OCI-LY1 (cell line): ENCODE measurements around the gene PIGX.

Experiments used
- EZH2 ChIP-seq: fragments of 200-600 bp; sonication (generic), shearing (Covaris generic); IDR thresholded peaks from 2 replicates; pipeline ENCODE4 v1.8.0; 2017; ENCODE audit warnings: borderline replicate concordance, mixed run types, mild to moderate bottlenecking, antibody characterized with exemption, low read length, moderate library complexity, mixed read lengths
- TF ChIP-seq, protein P1 (sequence below): fragments of 200-600 bp; sonication (generic), shearing (Covaris generic); IDR thresholded peaks from 2 replicates; pipeline ENCODE4 v1.5.1; 2017; ENCODE audit warnings: mild to moderate bottlenecking, antibody characterized with exemption, low read length, moderate library complexity, mixed read lengths

DNA sequence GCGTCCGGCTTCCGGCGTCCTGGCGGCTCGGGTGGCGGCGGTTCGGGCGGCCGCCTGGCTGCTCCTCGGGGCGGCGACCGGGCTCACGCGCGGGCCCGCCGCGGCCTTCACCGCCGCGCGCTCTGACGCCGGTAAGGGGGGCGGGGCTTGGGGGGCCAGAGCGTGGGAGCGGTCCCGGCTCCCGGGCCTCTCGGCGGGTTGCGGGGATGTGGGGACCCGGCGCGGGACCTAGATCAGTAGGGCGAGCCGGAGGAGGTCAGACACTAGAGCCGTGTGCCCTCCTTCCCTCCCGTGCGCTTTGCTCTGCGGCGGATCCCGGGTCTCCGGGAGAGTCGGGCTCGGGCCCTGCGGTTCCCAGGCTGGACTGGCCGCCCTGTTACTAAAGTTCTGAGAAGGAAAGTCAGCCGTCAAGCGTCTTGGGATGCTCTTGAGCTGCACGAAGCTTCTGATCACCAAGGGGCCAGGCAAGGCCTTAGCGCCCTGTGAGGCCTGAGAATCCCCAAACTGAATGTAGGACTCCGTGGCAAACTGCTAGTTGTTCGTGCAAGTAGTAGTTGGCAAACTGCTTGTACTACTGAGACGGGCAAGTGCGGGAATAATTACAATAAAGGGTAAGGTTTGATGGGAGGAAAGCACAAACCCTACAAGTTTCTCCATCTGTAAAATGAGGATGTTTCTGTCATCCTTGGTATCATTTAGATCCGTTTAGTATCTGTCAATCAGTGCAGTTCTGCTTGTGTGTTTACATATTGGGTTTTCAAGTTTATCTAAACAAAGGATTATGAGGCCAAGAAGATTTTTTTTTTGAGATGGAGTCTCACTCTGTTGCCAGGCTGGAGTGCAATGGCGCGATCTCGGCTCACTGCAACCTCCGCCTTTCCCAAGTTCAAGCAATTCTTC, 587 bp downstream of the PIGX start:
- TF ChIP-seq, protein P1, sequence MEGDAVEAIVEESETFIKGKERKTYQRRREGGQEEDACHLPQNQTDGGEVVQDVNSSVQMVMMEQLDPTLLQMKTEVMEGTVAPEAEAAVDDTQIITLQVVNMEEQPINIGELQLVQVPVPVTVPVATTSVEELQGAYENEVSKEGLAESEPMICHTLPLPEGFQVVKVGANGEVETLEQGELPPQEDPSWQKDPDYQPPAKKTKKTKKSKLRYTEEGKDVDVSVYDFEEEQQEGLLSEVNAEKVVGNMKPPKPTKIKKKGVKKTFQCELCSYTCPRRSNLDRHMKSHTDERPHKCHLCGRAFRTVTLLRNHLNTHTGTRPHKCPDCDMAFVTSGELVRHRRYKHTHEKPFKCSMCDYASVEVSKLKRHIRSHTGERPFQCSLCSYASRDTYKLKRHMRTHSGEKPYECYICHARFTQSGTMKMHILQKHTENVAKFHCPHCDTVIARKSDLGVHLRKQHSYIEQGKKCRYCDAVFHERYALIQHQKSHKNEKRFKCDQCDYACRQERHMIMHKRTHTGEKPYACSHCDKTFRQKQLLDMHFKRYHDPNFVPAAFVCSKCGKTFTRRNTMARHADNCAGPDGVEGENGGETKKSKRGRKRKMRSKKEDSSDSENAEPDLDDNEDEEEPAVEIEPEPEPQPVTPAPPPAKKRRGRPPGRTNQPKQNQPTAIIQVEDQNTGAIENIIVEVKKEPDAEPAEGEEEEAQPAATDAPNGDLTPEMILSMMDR = no peak
- TF ChIP-seq EZH2 = no peak
